H9 (cell line): ENCODE results near the gene GPC3. TPM values are rescaled to one million over a fixed set of nuclear protein-coding genes. Genes with fewer than 3 reads are reported as not detected.
A peak's percentile ranks its signal among the peaks of the same experiment; 100 is the strongest.

ENCODE experiments used
- DNase-seq: peaks from one replicate; pipeline ENCODE4 v3.0.0-alpha.2; 2017
- H2AFZ ChIP-seq: one replicate; pipeline ENCODE4 v1.6.1; 2013; ENCODE audit warnings: mild to moderate bottlenecking, low read length, control low read depth, moderate library complexity
- H2AK5ac ChIP-seq: 2 replicates; pipeline ENCODE4 v1.6.1; 2013; ENCODE audit warnings: low read length, control low read depth, mixed read lengths; ENCODE audit not compliant: insufficient read length
- H2BK120ac ChIP-seq: one replicate; pipeline ENCODE4 v1.6.1; 2013; ENCODE audit warnings: low read depth, mild to moderate bottlenecking, low read length, control low read depth, inconsistent platforms; ENCODE audit not compliant: poor library complexity, severe bottlenecking
- H2BK12ac ChIP-seq: 2 replicates; pipeline ENCODE4 v1.6.1; 2013; ENCODE audit warnings: low read length, control low read depth, mixed read lengths, low read depth; ENCODE audit not compliant: insufficient read length
- H2BK15ac ChIP-seq: 2 replicates; pipeline ENCODE4 v1.6.1; 2013; ENCODE audit warnings: low read depth, low read length, control low read depth
- H2BK20ac ChIP-seq: one replicate; pipeline ENCODE4 v1.6.1; 2013; ENCODE audit warnings: low read depth, mild to moderate bottlenecking, low read length, control low read depth, inconsistent platforms; ENCODE audit not compliant: poor library complexity, severe bottlenecking
- H2BK5ac ChIP-seq: 2 replicates; pipeline ENCODE4 v1.6.1; 2013; ENCODE audit warnings: low read length, control low read depth, mixed read lengths; ENCODE audit not compliant: insufficient read length
- H3K14ac ChIP-seq: 2 replicates; pipeline ENCODE4 v1.6.1; 2013; ENCODE audit warnings: low read length, control low read depth; ENCODE audit not compliant: insufficient read depth
- H3K18ac ChIP-seq: 2 replicates; pipeline ENCODE4 v1.6.1; 2013; ENCODE audit warnings: low read depth, mild to moderate bottlenecking, mixed read lengths, low read length, control low read depth; ENCODE audit not compliant: insufficient read length
- H3K23ac ChIP-seq: 2 replicates; pipeline ENCODE4 v1.6.1; 2013; ENCODE audit warnings: low read length, control low read depth, mixed read lengths, low read depth; ENCODE audit not compliant: insufficient read length
- H3K23me2 ChIP-seq: 2 replicates; pipeline ENCODE4 v1.6.1; 2013; ENCODE audit warnings: low read depth, mild to moderate bottlenecking, mixed read lengths, low read length, control low read depth; ENCODE audit not compliant: insufficient read length, poor library complexity, severe bottlenecking
- H3K27ac ChIP-seq: 2 replicates; pipeline ENCODE4 v1.5.1; 2013; ENCODE audit warnings: low read length, control low read depth, mixed read lengths, low read depth; ENCODE audit not compliant: insufficient read length
- H3K27me3 ChIP-seq: 2 replicates; pipeline ENCODE4 v1.6.1; 2013; ENCODE audit warnings: low read length, control low read depth, inconsistent platforms; ENCODE audit not compliant: insufficient read depth
- H3K4ac ChIP-seq: 2 replicates; pipeline ENCODE4 v1.6.1; 2013; ENCODE audit warnings: low read depth, mild to moderate bottlenecking, control low read depth, inconsistent platforms, low read length, moderate library complexity
- H3K4me1 ChIP-seq: 2 replicates; pipeline ENCODE4 v1.6.1; 2013; ENCODE audit warnings: low read length, control low read depth, inconsistent platforms; ENCODE audit not compliant: insufficient read depth
- H3K4me2 ChIP-seq: 2 replicates; pipeline ENCODE4 v1.6.1; 2013; ENCODE audit warnings: low read length, control low read depth, mixed read lengths; ENCODE audit not compliant: insufficient read length, insufficient read depth
- H3K56ac ChIP-seq: 2 replicates; pipeline ENCODE4 v1.6.1; 2013; ENCODE audit warnings: low read depth, mild to moderate bottlenecking, mixed read lengths, low read length, control low read depth; ENCODE audit not compliant: insufficient read length
- H3K79me1 ChIP-seq: 2 replicates; pipeline ENCODE4 v1.6.1; 2013; ENCODE audit warnings: low read depth, mild to moderate bottlenecking, moderate library complexity, low read length, control low read depth, inconsistent platforms; ENCODE audit not compliant: insufficient read depth, poor library complexity, severe bottlenecking
- H3K79me2 ChIP-seq: 2 replicates; pipeline ENCODE4 v1.6.1; 2013; ENCODE audit warnings: low read length, control low read depth, inconsistent platforms; ENCODE audit not compliant: insufficient read depth
- H3K9ac ChIP-seq: 2 replicates; pipeline ENCODE4 v1.6.1; 2013; ENCODE audit warnings: low read length, control low read depth, mixed read lengths; ENCODE audit not compliant: insufficient read length; ENCODE audit errors: extremely low read depth
- H3K9me3 ChIP-seq: one replicate; pipeline ENCODE4 v1.6.1; 2013; ENCODE audit warnings: low read depth, low read length, inconsistent platforms; ENCODE audit not compliant: control insufficient read depth
- H3T11ph ChIP-seq: one replicate; pipeline ENCODE4 v1.6.1; 2013; ENCODE audit warnings: mild to moderate bottlenecking, low read length, control low read depth, inconsistent platforms
- H4K20me1 ChIP-seq: one replicate; pipeline ENCODE4 v1.6.1; 2013; ENCODE audit not compliant: control insufficient read depth, insufficient read length, insufficient read depth
- H4K5ac ChIP-seq: 2 replicates; pipeline ENCODE4 v1.6.1; 2013; ENCODE audit warnings: low read depth, mild to moderate bottlenecking, mixed read lengths, low read length, control low read depth; ENCODE audit not compliant: insufficient read length
- H4K8ac ChIP-seq: replicated peaks from 2 replicates; pipeline ENCODE4 v1.6.1; 2013; ENCODE audit warnings: low read length, control low read depth, mixed read lengths, low read depth; ENCODE audit not compliant: insufficient read length
- H4K91ac ChIP-seq: 2 replicates; pipeline ENCODE4 v1.6.1; 2013; ENCODE audit warnings: low read depth, mild to moderate bottlenecking, moderate library complexity, mixed read lengths, low read length, control low read depth; ENCODE audit not compliant: insufficient read length
- H3K27ac Mint-ChIP-seq, 3 experiments: 2 replicates in 2 of 3; 3 replicates in 1 of 3; pipeline ENCODE4 v1.8.0; 2020 to 2021; ENCODE audit warnings: mixed read lengths in 3 of 3, mild to moderate bottlenecking in 1 of 3, moderate library complexity in 1 of 3
- H3K27me3 Mint-ChIP-seq: 2 replicates; pipeline ENCODE4 v1.8.0; 2021; ENCODE audit warnings: low read depth, mild to moderate bottlenecking, moderate library complexity, mixed read lengths
- H3K36me3 Mint-ChIP-seq, 3 experiments: 2 replicates in 2 of 3; 3 replicates in 1 of 3; pipeline ENCODE4 v1.8.0; 2020 to 2021; ENCODE audit warnings: low read depth in 3 of 3, mixed read lengths in 3 of 3; ENCODE audit not compliant: insufficient read depth in 1 of 3
- H3K4me1 Mint-ChIP-seq, 2 experiments: 2 replicates each; pipeline ENCODE4 v1.8.0; 2020; ENCODE audit warnings: mixed read lengths in 2 of 2
- H3K4me3 Mint-ChIP-seq, 2 experiments: 2 replicates in 1 of 2; 3 replicates in 1 of 2; pipeline ENCODE4 v1.8.0; 2020 to 2021; ENCODE audit warnings: mild to moderate bottlenecking in 2 of 2, mixed read lengths in 2 of 2, moderate library complexity in 1 of 2
- H3K9me3 Mint-ChIP-seq, 2 experiments: 2 replicates in 1 of 2; 3 replicates in 1 of 2; pipeline ENCODE4 v1.8.0; 2020; ENCODE audit warnings: mild to moderate bottlenecking in 2 of 2, mixed read lengths in 2 of 2, moderate library complexity in 1 of 2
- WGBS: extraction: QIAGEN DNeasy Blood & Tissue Kit; methylation state at CpG from one replicate; pipeline ENCODE4 v1.1.7; 2013; ENCODE audit warnings: missing lambda C conversion rate, low lambda C conversion rate, mixed read lengths; ENCODE audit not compliant: insufficient read length; ENCODE audit errors: extremely low coverage; 5-methylcytosine and 5-hydroxymethylcytosine counted together
- total RNA-seq: library from RNA; stranded (reverse); gene quantifications from 2 replicates; pipeline ENCODE4 v1.2.1, GENCODE V29; 2021
- TF ChIP-seq, protein P1 (sequence below): fragments of 200-600 bp; sonication (generic); conservative IDR thresholded peaks from 3 replicates; pipeline ENCODE4 v1.8.0; 2021; ENCODE audit warnings: antibody characterized with exemption, mild to moderate bottlenecking

GPC3 gene
- total RNA-seq, 1 experiment from 2014 or later = 108 TPM

DNA sequence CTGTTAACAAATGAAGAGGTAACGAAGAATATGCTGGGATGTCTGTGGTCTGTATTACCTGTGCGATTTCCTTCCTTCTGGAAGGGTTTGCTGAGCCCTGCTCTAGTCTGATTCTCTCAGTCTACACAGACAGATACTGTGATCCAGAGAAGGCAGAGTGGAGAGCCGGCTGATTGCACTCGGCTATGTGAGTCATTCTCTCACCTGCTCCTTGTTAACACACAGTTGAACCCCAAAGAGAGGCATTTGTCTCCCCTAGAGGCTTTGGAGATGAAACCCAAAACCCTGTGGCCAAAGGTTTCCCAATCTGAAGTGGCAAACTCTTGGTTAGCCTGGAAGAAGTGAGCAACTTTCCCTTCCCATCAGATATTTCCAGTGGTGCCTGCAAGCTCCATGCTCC lies 492.0 kb downstream of the GPC3 start:
- Histone ChIP-seq H3K23me2 (peaks cover 3% of the 10 kb centered on the region), H3K79me1 (no peaks in the 10 kb centered on the region), H3K14ac (no peak overlapping the region), H2AK5ac (no peak overlapping the region), H2BK15ac (no peak overlapping the region), H4K20me1 (no peaks in the 10 kb centered on the region), H2AFZ (no peak overlapping the region), H2BK120ac (no peak overlapping the region), H3K4ac (no peak overlapping the region), H3K9me3 (no peaks in the 10 kb centered on the region), H2BK12ac (no peak overlapping the region), H3K79me2 (no peaks in the 10 kb centered on the region), H3K23ac (no peak overlapping the region), H4K91ac (no peak overlapping the region), H4K8ac (no peak overlapping the region), H3K18ac (no peak overlapping the region), H3T11ph (no peak overlapping the region), H2BK5ac (no peak overlapping the region), H3K4me2 (no peak overlapping the region), H3K27ac (no peak overlapping the region), H4K5ac (no peak overlapping the region), H3K9ac (no peak overlapping the region), H3K27me3 (no peaks in the 10 kb centered on the region), H3K4me1 (peaks cover 11% of the 10 kb centered on the region; the same call in 1 of the 2 replicates), H3K56ac (no peak overlapping the region), H2BK20ac (no peak overlapping the region)
- TF ChIP-seq, protein P1, sequence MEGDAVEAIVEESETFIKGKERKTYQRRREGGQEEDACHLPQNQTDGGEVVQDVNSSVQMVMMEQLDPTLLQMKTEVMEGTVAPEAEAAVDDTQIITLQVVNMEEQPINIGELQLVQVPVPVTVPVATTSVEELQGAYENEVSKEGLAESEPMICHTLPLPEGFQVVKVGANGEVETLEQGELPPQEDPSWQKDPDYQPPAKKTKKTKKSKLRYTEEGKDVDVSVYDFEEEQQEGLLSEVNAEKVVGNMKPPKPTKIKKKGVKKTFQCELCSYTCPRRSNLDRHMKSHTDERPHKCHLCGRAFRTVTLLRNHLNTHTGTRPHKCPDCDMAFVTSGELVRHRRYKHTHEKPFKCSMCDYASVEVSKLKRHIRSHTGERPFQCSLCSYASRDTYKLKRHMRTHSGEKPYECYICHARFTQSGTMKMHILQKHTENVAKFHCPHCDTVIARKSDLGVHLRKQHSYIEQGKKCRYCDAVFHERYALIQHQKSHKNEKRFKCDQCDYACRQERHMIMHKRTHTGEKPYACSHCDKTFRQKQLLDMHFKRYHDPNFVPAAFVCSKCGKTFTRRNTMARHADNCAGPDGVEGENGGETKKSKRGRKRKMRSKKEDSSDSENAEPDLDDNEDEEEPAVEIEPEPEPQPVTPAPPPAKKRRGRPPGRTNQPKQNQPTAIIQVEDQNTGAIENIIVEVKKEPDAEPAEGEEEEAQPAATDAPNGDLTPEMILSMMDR = no peak
- no CpG with 5 or more reads among the region's 4 CpGs for WGBS
- H3K4me3 Mint-ChIP-seq = no peak overlapping the region
- peaks cover 43 to 50% of the 10 kb centered on the region in 2 experiments for H3K4me1 Mint-ChIP-seq
- H3K9me3 Mint-ChIP-seq = no peaks in the 10 kb centered on the region; a peak in 1 of 5 replicates
- DNase-seq = no peak
- peak overlapping the region in 1 of 3 experiments; percentile 46; a peak in 2 of 7 replicates for H3K27ac Mint-ChIP-seq
- H3K27me3 Mint-ChIP-seq = no peaks in the 10 kb centered on the region
- 0 out of 7 replicates have a peak, but pooled peaks cover 0 to 5% (median 0%) of the 10 kb centered on the region in 3 experiments for H3K36me3 Mint-ChIP-seq
